Stimulated activated CD8-positive, alpha-beta memory T cell treated with anti-CD3 and anti-CD28 coated beads, Interleukin-15, amount 100 ng/mL, for 1 hour (primary cell): Measurements from ENCODE around the gene CDK8.
A peak's percentile ranks its signal among the peaks of the same experiment; 100 is the strongest.
"Not testable (repeated sequence)": the region's sequence is repeated elsewhere in the genome, so short reads cannot be mapped to it uniquely, and the experiment has no call there.

Experiments
- DNase-seq: peaks from one replicate; pipeline ENCODE4 v3.0.0-alpha.2; 2020; ENCODE audit warnings: low read depth

Gene CDK8

GRCh38 chr13:26253787-26254582 lies at the start of gene CDK8:
Gene CDK8 (plus strand): TSS chr13:26254129. CDS start chr13:26254642, 513 bp downstream.
- DNase-seq, result peak; percentile 73

- no peak for DNase-seq
Observed at GRCh38 chr13:26208287-26208686, 45.6 kb upstream of the CDK8 start.

GRCh38 chr13:26213345-26213744 lies 40.6 kb upstream of the CDK8 start:
- DNase-seq, result no peak

- no peak for DNase-seq
Observed at GRCh38 chr13:26213982-26214381, 39.9 kb upstream of the CDK8 start.

- DNase-seq, result no peak
Observed at GRCh38 chr13:26216042-26216441, 37.9 kb upstream of the CDK8 start.

- no peak for DNase-seq
Observed at GRCh38 chr13:26219726-26220125, 34.2 kb upstream of the CDK8 start.

GRCh38 chr13:26220575-26220974 lies 33.4 kb upstream of the CDK8 start:
- no peak for DNase-seq

GRCh38 chr13:26221399-26221720 lies 32.6 kb upstream of the CDK8 start:
- DNase-seq, result no peak

- DNase-seq, result peak; percentile 74
Observed at GRCh38 chr13:26221721-26222519, 32.0 kb upstream of the CDK8 start, which contains the start of gene RNF6. Gene RNF6 (minus strand): TSS chr13:26222314. CDS start chr13:26219649, 2,665 bp downstream.

GRCh38 chr13:26222520-26223046 lies 31.3 kb upstream of the CDK8 start:
- DNase-seq, result no peak

GRCh38 chr13:26225896-26226617 lies 27.9 kb upstream of the CDK8 start:
- no peak for DNase-seq

- no peak for DNase-seq
Observed at GRCh38 chr13:26227166-26227971, 26.6 kb upstream of the CDK8 start.

- DNase-seq, result no peak
Observed at GRCh38 chr13:26228096-26228495, 25.8 kb upstream of the CDK8 start.

- DNase-seq, result no peak
Observed at GRCh38 chr13:26229080-26229615, 24.8 kb upstream of the CDK8 start.

- no peak for DNase-seq
Observed at GRCh38 chr13:26230703-26231102, 23.2 kb upstream of the CDK8 start.

GRCh38 chr13:26236296-26236695 lies 17.6 kb upstream of the CDK8 start:
- DNase-seq, result no peak

GRCh38 chr13:26246154-26246553 lies 7.8 kb upstream of the CDK8 start:
- no peak for DNase-seq

GRCh38 chr13:26247011-26247410 lies 6.9 kb upstream of the CDK8 start:
- no peak for DNase-seq

- DNase-seq, result no peak
Observed at GRCh38 chr13:26247608-26248007, 6.3 kb upstream of the CDK8 start.

GRCh38 chr13:26249551-26249950 lies 4.4 kb upstream of the CDK8 start:
- no peak for DNase-seq

GRCh38 chr13:26252006-26252405 lies 1.9 kb upstream of the CDK8 start:
- DNase-seq, result not testable (repeated sequence)
